ENCODE data around the gene OSBPL1A.
A peak's percentile ranks its signal among the peaks of the same experiment; 100 is the strongest.

Gene OSBPL1A

GRCh38 chr18:24270358-24270936 is 127.2 kb downstream of the OSBPL1A start:
- Histone ChIP-seq H3K36me3 (ENCODE audit: insufficient read depth, insufficient read length, low read length) (no peaks in the 10 kb centered on the region), H3K27me3 (ENCODE audit: insufficient read depth, insufficient read length) (no peaks in the 10 kb centered on the region), H3K4me1 (ENCODE audit: insufficient read depth, insufficient read length) (no peaks in the 10 kb centered on the region), H3K9ac (ENCODE audit: insufficient read length, low read depth) (peak overlapping the region; percentile 85), H3K4me3 (ENCODE audit: insufficient read length, low read depth) (peak overlapping the region; percentile 69), H3K9me3 (ENCODE audit: insufficient read depth, low read length) (no peaks in the 10 kb centered on the region)
- no peak for TF ChIP-seq ZNF274 (IDR thresholded peaks at IDR 0.05; ENCODE audit: low read depth, low read length)
- no peak for TF ChIP-seq SUZ12 (IDR thresholded peaks at IDR 0.05; ENCODE audit: extremely low read depth, insufficient read depth, insufficient read length)
- no peak for TF ChIP-seq YY1 (IDR thresholded peaks at IDR 0.05; ENCODE audit: insufficient read depth, insufficient read length)
- no peak for DNase-seq (ENCODE audit: low read depth, low spot score)

GRCh38 chr18:24268784-24269550 is 128.7 kb downstream of the OSBPL1A start:
- DNase-seq (ENCODE audit: low read depth, low spot score), result no peak
- Histone ChIP-seq H3K9ac (ENCODE audit: insufficient read length, low read depth) (no peak overlapping the region), H3K4me1 (ENCODE audit: insufficient read depth, insufficient read length) (no peaks in the 10 kb centered on the region), H3K9me3 (ENCODE audit: insufficient read depth, low read length) (no peaks in the 10 kb centered on the region), H3K27me3 (ENCODE audit: insufficient read depth, insufficient read length) (no peaks in the 10 kb centered on the region), H3K4me3 (ENCODE audit: insufficient read length, low read depth) (no peak overlapping the region), H3K36me3 (ENCODE audit: insufficient read depth, insufficient read length, low read length) (no peaks in the 10 kb centered on the region)
- TF ChIP-seq YY1 (IDR thresholded peaks at IDR 0.05; ENCODE audit: insufficient read depth, insufficient read length) (no peak), ZNF274 (IDR thresholded peaks at IDR 0.05; ENCODE audit: low read depth, low read length) (no peak), SUZ12 (IDR thresholded peaks at IDR 0.05; ENCODE audit: extremely low read depth, insufficient read depth, insufficient read length) (no peak)

- Histone ChIP-seq H3K9me3 (ENCODE audit: insufficient read depth, low read length) (no peaks in the 10 kb centered on the region), H3K9ac (ENCODE audit: insufficient read length, low read depth) (no peak overlapping the region), H3K27me3 (ENCODE audit: insufficient read depth, insufficient read length) (no peaks in the 10 kb centered on the region), H3K4me3 (ENCODE audit: insufficient read length, low read depth) (no peak overlapping the region), H3K36me3 (ENCODE audit: insufficient read depth, insufficient read length, low read length) (no peaks in the 10 kb centered on the region), H3K4me1 (ENCODE audit: insufficient read depth, insufficient read length) (no peaks in the 10 kb centered on the region)
- DNase-seq (ENCODE audit: low read depth, low spot score), result no peak
- TF ChIP-seq ZNF274 (IDR thresholded peaks at IDR 0.05; ENCODE audit: low read depth, low read length), result no peak
- TF ChIP-seq YY1 (IDR thresholded peaks at IDR 0.05; ENCODE audit: insufficient read depth, insufficient read length), result no peak
- no peak for TF ChIP-seq SUZ12 (IDR thresholded peaks at IDR 0.05; ENCODE audit: extremely low read depth, insufficient read depth, insufficient read length)
Measured at GRCh38 chr18:24267878-24268277, 129.7 kb downstream of the OSBPL1A start.

- Histone ChIP-seq H3K4me3 (ENCODE audit: insufficient read length, low read depth) (no peak overlapping the region), H3K9me3 (ENCODE audit: insufficient read depth, low read length) (no peaks in the 10 kb centered on the region), H3K4me1 (ENCODE audit: insufficient read depth, insufficient read length) (no peaks in the 10 kb centered on the region), H3K27me3 (ENCODE audit: insufficient read depth, insufficient read length) (no peaks in the 10 kb centered on the region), H3K36me3 (ENCODE audit: insufficient read depth, insufficient read length, low read length) (no peaks in the 10 kb centered on the region), H3K9ac (ENCODE audit: insufficient read length, low read depth) (no peak overlapping the region)
- TF ChIP-seq SUZ12 (IDR thresholded peaks at IDR 0.05; ENCODE audit: extremely low read depth, insufficient read depth, insufficient read length), result no peak
- no peak for TF ChIP-seq YY1 (IDR thresholded peaks at IDR 0.05; ENCODE audit: insufficient read depth, insufficient read length)
- no peak for TF ChIP-seq ZNF274 (IDR thresholded peaks at IDR 0.05; ENCODE audit: low read depth, low read length)
- no peak for DNase-seq (ENCODE audit: low read depth, low spot score)
Measured at GRCh38 chr18:24266131-24266530, 131.5 kb downstream of the OSBPL1A start.

GRCh38 chr18:24265502-24266064 is 132.0 kb downstream of the OSBPL1A start:
- Histone ChIP-seq H3K4me1 (ENCODE audit: insufficient read depth, insufficient read length) (no peaks in the 10 kb centered on the region), H3K9ac (ENCODE audit: insufficient read length, low read depth) (no peak overlapping the region), H3K4me3 (ENCODE audit: insufficient read length, low read depth) (no peak overlapping the region), H3K36me3 (ENCODE audit: insufficient read depth, insufficient read length, low read length) (no peaks in the 10 kb centered on the region), H3K27me3 (ENCODE audit: insufficient read depth, insufficient read length) (no peaks in the 10 kb centered on the region), H3K9me3 (ENCODE audit: insufficient read depth, low read length) (no peaks in the 10 kb centered on the region)
- no peak for DNase-seq (ENCODE audit: low read depth, low spot score)
- TF ChIP-seq SUZ12 (IDR thresholded peaks at IDR 0.05; ENCODE audit: extremely low read depth, insufficient read depth, insufficient read length), result no peak
- TF ChIP-seq ZNF274 (IDR thresholded peaks at IDR 0.05; ENCODE audit: low read depth, low read length), result no peak
- no peak for TF ChIP-seq YY1 (IDR thresholded peaks at IDR 0.05; ENCODE audit: insufficient read depth, insufficient read length)

GRCh38 chr18:24263050-24263449 is 134.6 kb downstream of the OSBPL1A start:
- H3K27me3 ChIP-seq (ENCODE audit: insufficient read depth, insufficient read length), result no peaks in the 10 kb centered on the region
- no peaks in the 10 kb centered on the region for H3K36me3 ChIP-seq (ENCODE audit: insufficient read depth, insufficient read length, low read length)
- no peak for TF ChIP-seq YY1 (IDR thresholded peaks at IDR 0.05; ENCODE audit: insufficient read depth, insufficient read length)
- TF ChIP-seq SUZ12 (IDR thresholded peaks at IDR 0.05; ENCODE audit: extremely low read depth, insufficient read depth, insufficient read length), result no peak
- TF ChIP-seq ZNF274 (IDR thresholded peaks at IDR 0.05; ENCODE audit: low read depth, low read length), result no peak
- no peak for DNase-seq (ENCODE audit: low read depth, low spot score)
- no peak overlapping the region for H3K4me3 ChIP-seq (ENCODE audit: insufficient read length, low read depth)
- H3K9me3 ChIP-seq (ENCODE audit: insufficient read depth, low read length), result no peaks in the 10 kb centered on the region
- no peaks in the 10 kb centered on the region for H3K4me1 ChIP-seq (ENCODE audit: insufficient read depth, insufficient read length)
- H3K9ac ChIP-seq (ENCODE audit: insufficient read length, low read depth), result no peak overlapping the region

GRCh38 chr18:24262087-24262486 is 135.5 kb downstream of the OSBPL1A start:
- Histone ChIP-seq H3K4me3 (ENCODE audit: insufficient read length, low read depth) (no peak overlapping the region), H3K9me3 (ENCODE audit: insufficient read depth, low read length) (no peaks in the 10 kb centered on the region), H3K4me1 (ENCODE audit: insufficient read depth, insufficient read length) (no peaks in the 10 kb centered on the region), H3K9ac (ENCODE audit: insufficient read length, low read depth) (no peak overlapping the region), H3K36me3 (ENCODE audit: insufficient read depth, insufficient read length, low read length) (no peaks in the 10 kb centered on the region), H3K27me3 (ENCODE audit: insufficient read depth, insufficient read length) (no peaks in the 10 kb centered on the region)
- TF ChIP-seq SUZ12 (IDR thresholded peaks at IDR 0.05; ENCODE audit: extremely low read depth, insufficient read depth, insufficient read length), result no peak
- TF ChIP-seq YY1 (IDR thresholded peaks at IDR 0.05; ENCODE audit: insufficient read depth, insufficient read length), result no peak
- no peak for TF ChIP-seq ZNF274 (IDR thresholded peaks at IDR 0.05; ENCODE audit: low read depth, low read length)
- DNase-seq (ENCODE audit: low read depth, low spot score), result no peak
